ENCODE results near the gene NYAP1.
A peak's percentile ranks its signal among the peaks of the same experiment; 100 is the strongest.
"Not testable (repeated sequence)": the region's sequence is repeated elsewhere in the genome, so short reads cannot be mapped to it uniquely, and the experiment has no call there.

The NYAP1 gene

GRCh38 chr7:100483722-100484672 lies at the start of gene NYAP1:
TSS of gene NYAP1 (plus strand) at chr7:100483927. CDS start at chr7:100485312, 1,385 bp downstream.
- DNase-seq (ENCODE audit: low read depth) = peak; percentile 49

DNA sequence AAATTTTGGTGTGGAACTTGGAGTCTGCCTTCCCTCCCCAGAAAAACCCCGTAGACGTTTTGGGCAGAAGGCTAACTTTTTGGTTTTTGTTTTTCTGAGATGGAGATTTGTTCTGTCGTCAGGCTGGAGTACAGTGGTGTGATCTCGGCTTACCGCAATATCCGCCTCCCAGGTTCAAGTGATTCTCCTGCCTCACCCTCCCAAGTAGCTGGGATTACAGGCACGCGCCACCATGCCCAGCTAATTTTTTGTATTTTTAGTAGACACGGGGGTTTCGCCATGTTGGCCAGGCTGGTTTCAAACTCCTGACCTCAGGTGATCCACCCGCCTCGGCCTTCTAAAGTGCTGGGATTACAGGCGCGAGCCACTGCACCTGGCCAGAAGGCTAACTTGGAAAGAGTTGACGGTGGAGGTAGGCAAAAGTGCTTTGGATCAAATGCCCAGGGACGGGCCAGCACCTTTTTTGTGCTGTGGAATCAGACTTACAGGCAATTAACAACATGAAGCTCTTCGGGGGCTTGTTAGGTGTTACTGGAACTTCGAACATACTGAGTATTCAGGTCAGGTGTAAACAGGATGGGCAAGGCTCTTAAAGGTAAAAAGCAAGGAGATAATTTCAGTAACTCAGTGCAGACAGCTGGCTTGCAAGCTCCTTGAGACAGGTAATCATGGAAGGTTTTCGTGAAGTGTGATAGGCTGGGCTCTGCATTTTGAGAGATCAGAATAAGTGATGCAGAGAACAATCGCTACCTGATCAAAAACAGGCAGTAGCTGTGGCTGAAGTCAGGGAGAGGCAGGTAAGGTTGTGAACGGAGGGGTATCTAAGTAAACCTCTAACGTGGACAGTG lies 49.2 kb upstream of the NYAP1 start:
- DNase-seq (ENCODE audit: low read depth) = no peak

DNA sequence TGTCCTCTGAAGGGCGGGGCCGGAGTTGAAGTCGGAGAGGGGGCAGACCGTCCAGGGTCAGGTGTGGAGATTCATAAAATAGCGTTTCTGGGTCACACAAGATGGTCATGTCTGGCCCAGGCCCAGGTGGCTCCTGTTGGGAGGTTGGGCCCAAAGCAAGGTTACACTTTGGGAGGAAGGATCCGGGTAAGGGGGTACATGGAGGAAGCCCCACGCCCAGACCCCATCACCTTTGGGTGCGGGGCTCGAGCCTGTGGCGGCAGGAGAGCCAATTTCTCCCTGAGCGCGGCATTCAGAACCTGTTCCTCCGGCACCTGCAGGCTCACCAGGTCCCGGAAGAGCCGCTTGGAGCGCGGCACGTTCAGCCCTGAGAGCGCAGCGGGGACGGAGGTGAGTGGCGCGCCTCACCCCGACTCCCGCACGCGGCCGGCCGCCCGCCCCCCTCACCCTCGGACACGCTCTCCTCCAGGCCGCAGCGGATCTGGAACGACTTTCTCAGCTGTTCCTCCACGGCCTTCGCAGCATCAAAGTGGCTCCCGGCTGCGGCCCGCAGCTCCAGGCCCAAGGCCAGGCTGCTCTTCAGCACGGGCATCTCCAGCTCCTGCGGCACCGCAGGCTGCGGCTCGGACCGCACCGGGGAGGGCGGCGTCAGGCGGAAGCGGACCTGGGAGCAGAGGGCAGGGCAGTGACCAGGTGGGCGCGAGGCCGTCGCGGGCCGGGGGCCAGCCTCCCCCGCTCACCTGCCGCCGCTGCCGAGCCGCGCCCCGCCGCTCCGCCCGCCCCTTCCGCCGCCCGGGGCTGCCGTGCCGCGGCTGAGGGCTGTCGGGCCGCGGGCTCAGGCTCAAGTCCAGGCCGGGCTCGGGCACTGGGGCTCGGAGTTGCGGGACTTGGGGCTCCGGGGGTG lies 48.1 kb upstream of the NYAP1 start:
- no peak for DNase-seq (ENCODE audit: low read depth)

- DNase-seq (ENCODE audit: low read depth) = no peak
These were observed 46.3 kb upstream of the NYAP1 start for GRCh38 chr7:100437150-100438100.

DNA sequence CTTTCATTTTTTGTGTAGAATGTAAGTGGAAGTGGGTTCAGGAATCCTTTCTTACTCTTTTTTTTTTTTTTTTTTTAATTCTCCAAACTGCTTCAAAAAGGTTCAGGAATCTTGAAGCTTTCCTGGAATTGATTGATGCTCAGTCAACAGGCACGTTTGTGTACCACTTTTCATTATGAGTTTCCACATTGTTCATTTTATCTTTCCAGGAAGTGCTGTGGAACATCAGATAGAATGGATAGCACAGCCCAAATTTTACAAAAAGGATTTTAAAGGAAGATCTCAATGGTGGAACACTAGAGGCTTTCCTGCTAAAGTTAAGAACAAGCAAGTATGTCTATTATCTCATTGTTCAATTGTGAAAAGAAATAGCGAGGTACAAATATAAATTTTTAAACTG lies 45.6 kb upstream of the NYAP1 start:
- DNase-seq (ENCODE audit: low read depth) = no peak

DNA sequence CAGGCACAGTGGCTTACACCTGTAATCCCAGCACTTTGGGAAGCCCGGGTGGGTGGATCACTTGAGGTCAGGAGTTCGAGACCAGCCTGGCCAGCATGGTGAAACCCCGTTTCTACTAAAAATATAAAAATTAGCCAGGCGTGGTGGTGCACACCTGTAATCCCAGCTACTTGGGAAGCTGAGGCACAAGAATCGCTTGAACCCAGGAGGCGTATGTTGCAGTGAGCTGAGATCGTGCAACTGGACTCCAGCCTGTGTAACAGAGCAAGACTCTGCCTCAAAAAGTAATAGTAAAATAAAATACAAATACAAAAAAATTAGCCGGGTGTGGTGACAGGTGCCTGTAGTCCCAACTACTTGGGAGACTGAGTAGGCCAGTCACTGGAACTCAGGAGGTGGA lies 45.0 kb upstream of the NYAP1 start:
- not testable (repeated sequence) for DNase-seq (ENCODE audit: low read depth)

GRCh38 chr7:100439244-100439643 lies 44.5 kb upstream of the NYAP1 start:
- not testable (repeated sequence) for DNase-seq (ENCODE audit: low read depth)

GRCh38 chr7:100441641-100442535 lies 41.8 kb upstream of the NYAP1 start:
- no peak for DNase-seq (ENCODE audit: low read depth)

DNA sequence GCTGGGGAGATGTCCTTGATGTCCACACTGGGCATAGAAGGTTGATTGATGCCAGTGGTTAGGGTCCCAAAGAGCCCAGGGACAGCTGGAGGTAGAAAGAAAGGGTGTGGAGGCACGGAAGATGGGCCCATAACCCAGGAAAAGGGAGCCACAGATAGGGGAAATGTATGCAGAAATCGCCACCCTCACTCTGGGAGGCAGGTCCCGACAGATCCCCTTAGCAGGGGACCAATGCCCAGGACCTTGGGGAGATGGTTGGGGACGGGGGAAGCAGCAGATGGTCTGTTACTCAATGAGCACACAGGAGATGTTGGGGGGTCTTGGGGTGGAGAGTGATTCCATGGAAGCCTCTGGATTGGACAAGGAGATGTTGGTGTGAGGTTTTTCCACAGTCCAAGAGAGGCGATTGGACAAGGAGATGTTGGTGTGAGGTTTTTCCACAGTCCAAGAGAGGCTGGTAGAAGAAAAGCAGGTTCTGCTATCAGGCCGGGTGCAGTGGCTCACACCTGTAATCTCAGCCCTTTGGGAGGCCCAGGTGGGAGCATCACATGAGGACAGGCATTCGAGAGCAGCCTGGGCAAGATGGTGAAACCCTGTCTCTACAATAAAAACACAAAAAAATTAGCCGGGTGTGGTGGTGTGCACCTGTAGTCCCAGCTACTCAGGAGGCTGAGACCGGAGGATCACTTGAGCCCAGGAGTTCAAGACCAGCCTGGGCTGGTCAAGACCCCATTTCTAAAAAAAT lies 40.5 kb upstream of the NYAP1 start:
- no peak for DNase-seq (ENCODE audit: low read depth)

- DNase-seq (ENCODE audit: low read depth) = no peak
These were observed 39.1 kb upstream of the NYAP1 start for GRCh38 chr7:100444311-100445278.

DNA sequence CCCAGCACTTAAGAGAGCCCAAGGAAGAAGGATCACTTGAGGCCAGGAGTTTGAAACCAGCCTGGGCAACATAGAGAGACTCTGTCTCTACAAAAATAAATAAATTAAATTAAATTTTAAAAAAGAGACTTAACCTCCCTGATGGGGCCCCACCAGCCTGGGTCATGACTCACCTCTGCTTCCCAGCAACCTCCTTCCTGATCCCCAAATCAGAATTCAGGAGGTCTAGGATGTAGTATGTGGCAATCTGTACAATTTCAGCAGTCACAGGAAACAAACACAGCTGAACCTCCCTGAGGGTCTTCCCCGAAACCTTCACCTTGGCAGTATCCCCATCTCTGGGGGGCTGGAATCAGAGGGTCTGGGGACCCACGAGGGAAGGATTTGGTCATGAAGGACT lies 37.7 kb upstream of the NYAP1 start:
- no peak for DNase-seq (ENCODE audit: low read depth)

- not testable (repeated sequence) for DNase-seq (ENCODE audit: low read depth)
These were observed 36.4 kb upstream of the NYAP1 start for GRCh38 chr7:100447363-100447762.

- DNase-seq (ENCODE audit: low read depth) = no peak
These were observed 34.4 kb upstream of the NYAP1 start for GRCh38 chr7:100449190-100449795.

DNA sequence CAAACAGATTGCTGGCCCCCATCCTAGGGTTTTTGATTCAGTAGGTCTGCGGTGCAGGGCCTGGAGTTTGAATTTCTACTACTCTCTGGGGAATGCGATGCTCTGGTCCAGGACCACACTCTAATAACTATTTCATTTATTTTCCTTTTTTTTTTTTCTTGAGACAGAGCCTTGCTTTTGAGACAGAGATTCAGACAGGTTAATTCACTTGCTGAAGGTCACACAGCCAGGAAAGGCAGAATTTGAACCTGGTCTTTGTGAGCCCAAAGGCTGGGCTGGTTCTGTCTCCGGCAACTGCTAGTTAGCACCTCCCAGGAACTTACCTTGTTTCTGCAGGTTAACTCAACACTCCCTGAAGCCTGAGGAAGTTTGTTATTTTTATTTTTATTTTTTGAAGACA lies 31.2 kb upstream of the NYAP1 start:
- DNase-seq (ENCODE audit: low read depth) = no peak

- DNase-seq (ENCODE audit: low read depth) = not testable (repeated sequence)
These were observed 29.9 kb upstream of the NYAP1 start for GRCh38 chr7:100453854-100454253.

- no peak for DNase-seq (ENCODE audit: low read depth)
These were observed 28.5 kb upstream of the NYAP1 start for GRCh38 chr7:100455206-100455605.

DNA sequence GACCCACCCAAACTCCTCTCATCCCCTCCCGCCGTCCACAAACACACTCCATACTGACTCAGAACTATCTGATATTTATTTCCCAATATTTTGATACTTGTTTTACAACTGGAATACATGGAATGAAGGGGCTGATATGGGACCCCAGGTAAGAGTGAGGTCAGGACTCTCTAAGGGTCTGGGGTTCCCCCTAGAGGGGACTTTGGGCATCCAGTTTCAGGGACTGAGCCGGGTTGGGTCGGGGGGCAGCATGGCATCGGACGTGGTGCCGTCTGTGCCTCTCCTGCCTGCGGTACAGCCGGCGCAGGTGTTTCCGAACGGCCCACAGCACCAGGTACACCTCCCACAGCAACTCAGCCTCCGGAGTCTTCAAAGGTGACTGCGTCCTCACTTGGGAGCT lies 27.2 kb upstream of the NYAP1 start:
- DNase-seq (ENCODE audit: low read depth) = no peak

All from fibroblast of the conjunctiva (primary cell).